NK-92 (cell line): ENCODE data around the gene SLC33A1.
"Not testable (repeated sequence)": the region's sequence is repeated elsewhere in the genome, so short reads cannot be mapped to it uniquely, and the experiment has no call there.

Experiments
- DNase-seq: peaks from one replicate; lab custom pipeline; 2025; ENCODE audit not compliant: unreplicated experiment; lab: John Stamatoyannopoulos, UW

The SLC33A1 gene

GRCh38 chr3:155862290-155862982 is 8.2 kb upstream of the SLC33A1 start:
- DNase-seq = not testable (repeated sequence)

GRCh38 chr3:155861476-155862183 is 7.4 kb upstream of the SLC33A1 start:
- no peak for DNase-seq

GRCh38 chr3:155860424-155860823 is 6.2 kb upstream of the SLC33A1 start:
- not testable (repeated sequence) for DNase-seq

DNA sequence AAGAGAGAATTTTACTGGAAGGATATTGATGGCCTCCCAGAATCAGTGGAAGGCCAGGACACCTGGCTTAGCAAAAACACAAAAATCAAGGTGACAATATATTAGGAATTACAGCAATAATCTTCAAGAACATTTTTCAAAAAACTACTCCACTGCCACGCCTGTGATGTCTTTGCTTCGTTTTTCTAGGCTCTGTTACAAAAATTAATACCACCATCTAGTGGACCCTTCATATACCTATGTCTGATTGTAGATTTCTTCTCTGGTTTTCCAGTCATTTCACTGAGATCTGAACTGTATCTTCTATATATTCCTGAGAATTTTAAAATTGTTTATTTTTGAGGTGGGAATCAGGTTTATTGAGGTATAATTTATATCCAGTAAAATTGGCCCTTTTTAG is 5.6 kb upstream of the SLC33A1 start:
- DNase-seq = no peak

DNA sequence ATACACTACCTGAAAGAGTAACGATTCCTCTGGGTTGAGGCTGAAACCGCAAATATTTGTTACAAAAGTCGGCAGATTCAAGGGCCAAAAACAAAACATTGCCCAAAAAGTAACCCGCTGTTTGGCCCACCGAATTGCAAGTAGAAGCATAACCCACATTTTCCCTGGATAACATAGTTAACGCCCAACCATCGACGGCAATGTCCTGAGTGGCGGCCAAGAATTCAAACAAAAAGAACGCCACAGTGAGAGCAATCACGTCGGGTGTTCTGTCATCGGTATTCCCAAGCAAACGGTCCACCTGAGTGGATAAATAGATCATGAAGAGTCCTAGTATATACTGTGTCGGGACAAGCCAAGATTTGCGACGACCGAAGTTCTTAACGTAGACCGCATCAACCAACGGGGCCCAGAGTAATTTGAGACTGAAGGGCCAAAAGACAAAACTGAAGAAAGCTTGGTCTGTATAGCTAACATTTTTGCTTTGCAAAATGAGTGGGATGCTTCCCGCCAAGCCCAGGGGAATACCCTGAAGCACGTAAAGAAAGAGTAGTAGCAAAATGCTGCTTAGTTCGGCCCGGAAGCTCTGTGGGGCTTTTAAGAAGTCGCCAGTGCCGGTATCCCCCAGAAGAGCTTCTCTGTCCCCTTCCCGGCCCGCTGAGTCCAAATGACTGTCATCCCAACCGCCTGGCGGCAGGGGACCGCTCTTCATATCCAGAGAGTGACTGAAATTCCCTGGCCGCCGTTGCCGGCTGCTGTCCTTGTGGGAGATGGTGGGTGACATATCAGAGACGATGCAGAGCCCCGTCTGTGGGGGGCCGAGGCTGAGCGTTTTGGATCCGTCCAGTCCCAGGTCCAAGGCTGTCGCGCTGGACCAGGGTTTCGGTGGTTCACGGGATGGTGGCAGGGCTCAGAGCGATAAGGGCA is 750 bp downstream of the SLC33A1 start:
- no peak for DNase-seq

DNA sequence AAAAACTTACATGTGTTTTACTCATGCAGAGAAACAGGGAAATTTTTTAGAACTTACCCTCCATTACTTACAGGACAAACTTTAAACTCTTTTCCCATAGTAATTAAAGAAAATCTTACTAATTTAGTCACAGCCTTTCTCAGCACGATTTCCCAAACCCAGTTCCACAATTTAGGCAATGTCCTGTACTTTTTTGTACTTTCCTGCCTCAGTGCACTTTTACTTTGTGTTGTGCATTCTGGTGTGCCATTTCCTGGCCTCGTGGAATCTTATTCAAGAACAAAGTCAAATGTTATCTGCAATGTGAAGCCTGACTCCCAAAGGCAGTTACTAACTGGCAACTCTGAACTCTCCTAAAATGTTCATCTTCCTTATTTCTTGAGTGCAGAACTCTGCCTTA is 1.9 kb downstream of the SLC33A1 start:
- DNase-seq = no peak

GRCh38 chr3:155849404-155849803 is 4.8 kb downstream of the SLC33A1 start:
- not testable (repeated sequence) for DNase-seq

DNA sequence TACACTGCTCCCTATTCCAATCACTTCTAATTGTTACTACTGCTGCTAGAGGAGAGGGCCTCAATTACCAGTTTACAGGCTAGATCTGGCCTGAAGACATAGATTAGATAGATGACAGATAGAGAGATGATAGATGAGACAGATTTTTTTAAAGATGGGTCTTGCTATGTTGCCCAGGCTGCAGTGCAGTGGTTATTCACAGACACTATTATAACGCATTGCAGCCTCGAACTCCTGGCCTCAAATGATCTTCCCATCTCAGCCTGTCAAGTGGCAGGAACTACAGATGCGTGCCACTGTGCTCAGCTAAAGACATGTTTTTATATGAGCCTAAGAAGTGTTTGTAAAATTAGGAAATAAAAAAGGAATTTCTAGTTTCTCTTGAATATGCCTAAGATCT is 6.2 kb downstream of the SLC33A1 start:
- DNase-seq = no peak

GRCh38 chr3:155846119-155846518 is 8.1 kb downstream of the SLC33A1 start:
- no peak for DNase-seq

- DNase-seq = no peak
Measured at GRCh38 chr3:155843569-155843968, 10.7 kb downstream of the SLC33A1 start.

DNA sequence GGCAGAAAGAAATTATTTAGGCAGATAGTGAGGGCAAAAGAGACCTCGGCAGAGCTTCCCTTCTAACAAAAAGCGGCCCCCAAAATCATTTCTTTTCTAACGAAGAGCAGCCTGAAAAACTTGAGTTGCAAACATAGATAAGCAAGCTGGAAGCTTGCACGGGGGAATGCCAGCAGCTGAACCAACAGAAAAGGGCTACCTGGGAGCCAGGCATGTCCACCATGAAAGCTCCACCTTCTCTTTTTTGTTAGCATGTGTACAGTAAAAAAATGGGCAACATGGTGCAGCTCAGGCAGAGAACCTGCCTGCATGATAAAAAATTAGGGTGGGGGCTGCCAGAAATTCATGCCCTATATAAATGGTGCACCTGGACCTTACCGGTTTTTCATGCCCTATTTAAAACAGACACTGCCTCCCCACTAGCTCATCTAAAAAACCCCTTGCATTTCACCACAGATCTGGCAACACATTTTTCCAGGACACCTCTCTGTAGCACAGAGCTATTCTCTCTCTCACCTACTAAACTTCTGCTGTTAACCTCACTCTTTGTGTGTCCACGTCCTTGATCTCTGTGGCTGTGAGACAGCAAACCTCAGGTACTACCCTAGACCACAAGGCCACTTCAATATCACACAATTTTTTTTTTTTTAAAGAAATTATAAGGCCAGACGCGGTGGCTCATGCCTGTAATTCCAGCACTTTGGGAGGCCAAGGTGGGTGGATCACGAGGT is 18.7 kb downstream of the SLC33A1 start:
- DNase-seq = no peak

DNA sequence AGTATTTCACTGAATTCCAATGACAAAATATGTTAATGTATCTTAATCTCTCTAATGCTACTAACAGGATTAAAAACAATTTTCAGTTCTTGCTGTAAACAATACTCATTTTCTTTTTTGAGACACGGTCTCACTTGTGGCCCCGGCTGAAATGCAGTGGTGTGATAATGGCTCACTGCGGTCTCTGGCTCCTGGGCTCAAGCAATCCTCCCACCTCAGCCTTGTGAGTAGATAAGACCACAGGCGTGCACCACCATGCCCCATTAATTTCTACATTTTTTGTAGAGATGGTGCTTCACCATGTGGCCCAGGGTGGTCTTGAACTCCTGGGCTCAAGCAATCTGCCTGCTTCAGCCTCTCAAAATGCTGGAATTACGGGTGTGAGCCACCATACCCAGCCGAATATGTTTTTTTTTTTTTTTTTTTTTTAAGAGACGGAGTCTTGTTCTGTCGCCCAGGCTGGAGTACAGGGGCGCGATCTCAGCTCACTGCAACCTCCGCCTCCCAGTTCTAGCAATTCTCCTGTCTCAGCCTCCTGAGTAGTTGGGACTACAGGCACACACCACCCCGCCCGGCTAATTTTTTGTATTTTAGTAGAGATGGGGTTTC is 25.6 kb downstream of the SLC33A1 start:
- DNase-seq = not testable (repeated sequence)

DNA sequence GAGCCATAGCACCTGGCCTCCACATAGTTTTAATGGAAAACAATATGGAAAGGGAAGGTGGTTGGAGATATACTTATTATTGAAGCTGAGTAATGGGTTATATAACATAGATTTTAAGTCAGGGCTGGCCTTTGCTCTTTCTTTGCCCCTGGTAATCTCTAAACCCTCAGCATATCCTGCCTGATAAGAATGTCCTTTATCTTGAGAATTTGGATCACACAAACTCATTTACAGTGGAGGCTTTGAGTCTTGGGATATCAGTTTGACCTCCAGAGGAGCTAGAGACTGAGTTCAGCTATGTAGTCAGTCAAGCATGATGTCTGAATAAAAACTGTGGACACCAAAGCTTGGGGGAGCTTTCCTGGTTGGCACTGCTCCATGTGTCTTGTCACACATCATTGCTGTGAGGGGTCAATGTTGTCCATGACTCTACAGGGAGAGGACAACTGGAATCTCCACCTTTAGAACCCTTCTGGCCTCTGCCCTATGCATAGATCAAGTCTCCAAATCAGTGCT is 39.1 kb downstream of the SLC33A1 start:
- no peak for DNase-seq

- not testable (repeated sequence) for DNase-seq
Measured at GRCh38 chr3:155813224-155813623, 41.0 kb downstream of the SLC33A1 start.

DNA sequence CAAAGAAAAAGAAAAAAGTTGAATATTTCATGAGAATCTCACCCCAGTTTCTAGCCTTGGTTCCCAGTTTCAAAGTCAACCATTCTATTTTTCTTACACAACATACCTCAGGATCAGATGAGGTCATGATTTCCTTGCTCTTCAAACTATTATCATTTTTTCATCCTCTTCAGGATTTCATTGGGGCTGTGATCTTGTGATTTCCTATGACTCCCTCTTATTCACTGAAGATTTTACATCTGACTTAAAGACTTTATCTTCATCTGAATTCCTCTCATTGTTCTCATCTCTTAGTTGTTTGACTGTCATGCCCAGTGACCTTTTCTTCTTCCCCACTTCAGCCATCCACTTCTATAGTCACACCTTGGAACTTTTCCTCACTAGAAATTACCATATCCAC is 45.0 kb downstream of the SLC33A1 start:
- DNase-seq = no peak

DNA sequence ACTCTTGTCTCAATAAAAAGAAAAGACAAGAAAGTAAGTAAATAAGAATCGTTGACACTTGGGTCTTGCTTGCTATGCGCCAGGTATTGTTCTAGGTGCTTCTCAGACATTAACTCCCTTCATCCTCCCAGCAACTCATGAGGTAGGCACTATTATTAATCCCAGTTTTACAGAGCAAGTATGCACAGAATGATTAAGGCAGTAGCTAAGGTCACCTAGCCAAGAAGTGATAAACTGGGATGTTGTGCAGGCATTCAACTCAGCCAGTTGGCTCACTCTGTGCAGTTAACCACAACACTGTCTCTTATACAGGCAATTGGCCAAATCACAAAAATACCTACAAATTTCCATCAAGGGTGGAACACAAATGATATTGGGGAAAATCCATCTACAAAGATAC is 46.4 kb downstream of the SLC33A1 start:
- no peak for DNase-seq

- no peak for DNase-seq
Measured at GRCh38 chr3:155805802-155806618, 48.2 kb downstream of the SLC33A1 start, which contains the start of gene C3orf33. TSS of gene C3orf33 (minus strand) at chr3:155806278. CDS start at chr3:155806252, 26 bp downstream.

DNA sequence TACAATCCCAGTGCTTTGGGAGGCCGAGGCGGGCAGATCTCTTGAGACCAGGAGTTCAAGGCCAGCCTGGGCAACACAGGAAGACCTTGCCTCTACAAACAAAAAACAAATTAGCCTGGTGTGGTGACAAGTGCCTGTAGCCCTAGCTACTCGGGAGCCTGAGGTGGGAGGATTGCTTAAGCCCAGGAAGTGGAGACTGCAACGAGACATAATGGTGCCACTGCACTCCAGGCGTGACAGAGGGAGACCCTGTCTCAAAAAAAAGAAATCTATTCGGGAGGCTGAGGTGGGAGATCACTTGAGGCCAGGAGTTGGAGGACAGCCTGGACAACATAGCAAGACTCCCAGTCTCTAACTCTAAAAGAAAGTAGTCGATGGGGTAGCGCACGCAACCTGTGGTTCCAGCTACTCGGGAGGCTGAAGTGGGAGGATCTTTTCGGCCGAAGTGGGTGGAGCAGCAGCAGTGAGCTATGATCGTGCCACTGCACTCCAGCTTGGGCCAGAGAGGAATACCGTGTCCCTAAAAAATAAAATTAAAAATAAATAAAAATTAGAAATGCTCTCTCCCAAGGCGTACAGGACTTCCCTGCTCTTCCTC is 48.9 kb downstream of the SLC33A1 start:
- no peak for DNase-seq

GRCh38 chr3:155804323-155804722 is 49.9 kb downstream of the SLC33A1 start:
- DNase-seq = no peak
